Heart right ventricle (tissue), 16 donors: ENCODE results near the gene ESYT3. TPM values are rescaled to one million over a fixed set of nuclear protein-coding genes. Genes with fewer than 3 reads are reported as not detected.

Source experiments
- ATAC-seq, 8 donors: fragments of 200-7000 bp; cut with Tn5 transposase; one replicate each; pipeline ENCODE4 v1.9.1; 2020; ENCODE audit warnings: mild to moderate bottlenecking in 8 of 8, moderate library complexity in 8 of 8, moderate number of reproducible peaks in 1 of 8
- DNase-seq, 2 donors: peaks; one replicate each; pipeline ENCODE4 v3.0.0-alpha.2; 2020
- H3K27ac ChIP-seq, 10 donors: fragments of 200-600 bp; sonication (generic) in 2 of 10; one replicate each; pipeline versions ENCODE4 v1.5.0 to v1.8.0; 2020 to 2022; ENCODE audit warnings: mild to moderate bottlenecking in 3 of 10
- H3K27me3 ChIP-seq, 7 donors: fragments of 200-600 bp; one replicate each; pipeline ENCODE4 v1.8.0; 2021 to 2022; ENCODE audit warnings: mild to moderate bottlenecking in 2 of 7
- H3K36me3 ChIP-seq, 9 donors: fragments of 200-600 bp; sonication (generic) in 1 of 9; one replicate each; pipeline versions ENCODE4 v1.5.0 to v1.8.0; 2020 to 2022; ENCODE audit warnings: mild to moderate bottlenecking in 2 of 9
- H3K4me1 ChIP-seq, 9 donors: fragments of 200-600 bp; sonication (generic) in 1 of 9; one replicate each; pipeline versions ENCODE4 v1.5.0 to v1.8.0; 2020 to 2022; ENCODE audit warnings: mild to moderate bottlenecking in 4 of 9
- H3K4me3 ChIP-seq, 10 donors: fragments of 200-600 bp; sonication (generic) in 2 of 10; one replicate each; pipeline versions ENCODE4 v1.5.0 to v1.8.0; 2020 to 2022; ENCODE audit warnings: mild to moderate bottlenecking in 7 of 10, moderate library complexity in 2 of 10
- H3K9me3 ChIP-seq, 11 donors: fragments of 200-600 bp in 10 of 11; sonication (generic) in 2 of 11; one replicate each; pipeline versions ENCODE4 v1.5.0 to v1.8.0; 2013 to 2022; ENCODE audit warnings: mild to moderate bottlenecking in 2 of 11, control low read depth in 1 of 11, moderate library complexity in 1 of 11
- WGBS, 2 donors: extraction: QIAGEN DNeasy Blood & Tissue Kit; methylation state at CpG; one replicate each; pipeline ENCODE4 v1.1.7; 2013; ENCODE audit warnings: inconsistent platforms in 1 of 2; 5-methylcytosine and 5-hydroxymethylcytosine counted together
- intact Hi-C, 10 donors: fragments of 100-400 bp; cut with DNase I; formaldehyde crosslinking; loops; one replicate each; pipeline versions ENCODE4 v1.11.1 to v1.14.2; 2022
- polyA plus RNA-seq, 2 donors: library from polyadenylated mRNA; stranded (reverse); fragments of 200-250 nt; gene quantifications; one replicate each; pipeline ENCODE4 v1.2.3, GENCODE V29; 2013
- total RNA-seq, 10 donors: library from RNA; stranded (reverse); fragmentation: NEBNext Ultra II Directional in 3 of 10; extraction: Animal tissue kit (Norgen Biotek cat#: 25700) in 3 of 10; gene quantifications; one replicate each; pipeline versions ENCODE4 v1.2.1 to v1.2.4, GENCODE V29; 2021 to 2023
- TF ChIP-seq, protein P1 (sequence below), 9 donors: fragments of 200-600 bp; sonication (generic) in 2 of 9; IDR thresholded peaks; one replicate each; pipeline versions ENCODE4 v1.5.0 to v1.8.0; 2021 to 2022; ENCODE audit warnings: antibody characterized with exemption in 9 of 9, mild to moderate bottlenecking in 5 of 9, moderate library complexity in 1 of 9
- donor health status: Arrhythmogenic right ventricular cardiomyopathy.
- donor health status: ischemic (EF 13 %, LVEDD 7.1; RV severe dilation, severe dysfunction).
- donor health status: healthy with polysubstance abuse.
- donor health status: DM: no; HTN: yes; CAD: no.
- donor health status: DM: no; HTN: no; CAD: no.
- donor health status: ischemic (EF 25% LVEDD 6.9; RV normal size, moderate dysfunction).
- donor health status: ischemic (EF 25% LVEDD 5.7; RV mildly dilated, moderate dysfunction).
- donor health status: healthy.
- donor health status: DM: yes; HTN: yes; CAD: no.
- donor health status: Ischemic cardiomyopathy.
- donor health status: ischemic (EF 35%, LVEDD 5.7; RV mildly dilated, moderate dysfunction).
- donor health status: nonischemic (EF 11% LVEDD 7.7; RV severe dilation, severe dysfunction).
- donor health status: DM: yes; HTN: yes; CAD: no.
- donor health status: PGD.
- donor health status: ischemic (EF 29% LVEDD 5.4; RV normal size, mild dysfunction).
- donor health status: nonischemic (EF 23%, LVEDD 6.1; RV moderate dilation, normal function).

Gene ESYT3
- total and polyA plus RNA-seq, 12 donors: 0.26 to 2.4 (median 1.1) TPM

DNA sequence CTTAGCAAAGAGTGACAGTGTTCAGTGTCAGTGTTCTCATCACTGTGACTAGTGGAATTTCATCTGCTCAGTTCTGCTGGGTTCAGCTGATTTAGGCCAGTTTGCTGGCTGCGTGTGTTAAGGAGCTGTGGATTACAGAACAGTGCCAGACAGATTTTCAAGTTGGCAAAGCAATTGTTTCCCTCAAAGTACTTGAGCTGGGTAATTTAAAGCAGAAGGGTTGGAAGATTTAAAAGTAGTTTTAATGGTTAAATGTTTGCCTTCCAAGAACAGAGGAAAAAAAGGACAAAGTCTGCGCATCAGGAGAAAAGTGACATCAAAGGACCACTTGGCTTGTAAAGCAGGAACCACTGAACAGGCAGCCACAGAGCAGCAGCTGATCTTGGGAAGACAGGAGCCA is 8.7 kb downstream of the ESYT3 start:
- ATAC-seq (no peak), DNase-seq (no peak)
- no peaks in the 10 kb centered on the region for H3K9me3 ChIP-seq
- 59 to 78% methylated on average over 2 of the region's 2 CpGs for WGBS, 2 donors
- no peak overlapping the region for H3K4me3 ChIP-seq
- H3K36me3 ChIP-seq: no peaks in the 10 kb centered on the region
- no peak overlapping the region for H3K27ac ChIP-seq
- no peaks in the 10 kb centered on the region for H3K27me3 ChIP-seq
- peaks cover 0 to 16% (median 0%) of the 10 kb centered on the region in 9 donors for H3K4me1 ChIP-seq
- intact Hi-C loops: no loop called here
- TF ChIP-seq, protein P1, sequence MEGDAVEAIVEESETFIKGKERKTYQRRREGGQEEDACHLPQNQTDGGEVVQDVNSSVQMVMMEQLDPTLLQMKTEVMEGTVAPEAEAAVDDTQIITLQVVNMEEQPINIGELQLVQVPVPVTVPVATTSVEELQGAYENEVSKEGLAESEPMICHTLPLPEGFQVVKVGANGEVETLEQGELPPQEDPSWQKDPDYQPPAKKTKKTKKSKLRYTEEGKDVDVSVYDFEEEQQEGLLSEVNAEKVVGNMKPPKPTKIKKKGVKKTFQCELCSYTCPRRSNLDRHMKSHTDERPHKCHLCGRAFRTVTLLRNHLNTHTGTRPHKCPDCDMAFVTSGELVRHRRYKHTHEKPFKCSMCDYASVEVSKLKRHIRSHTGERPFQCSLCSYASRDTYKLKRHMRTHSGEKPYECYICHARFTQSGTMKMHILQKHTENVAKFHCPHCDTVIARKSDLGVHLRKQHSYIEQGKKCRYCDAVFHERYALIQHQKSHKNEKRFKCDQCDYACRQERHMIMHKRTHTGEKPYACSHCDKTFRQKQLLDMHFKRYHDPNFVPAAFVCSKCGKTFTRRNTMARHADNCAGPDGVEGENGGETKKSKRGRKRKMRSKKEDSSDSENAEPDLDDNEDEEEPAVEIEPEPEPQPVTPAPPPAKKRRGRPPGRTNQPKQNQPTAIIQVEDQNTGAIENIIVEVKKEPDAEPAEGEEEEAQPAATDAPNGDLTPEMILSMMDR (IDR thresholded peaks at IDR 0.05): no peak

DNA sequence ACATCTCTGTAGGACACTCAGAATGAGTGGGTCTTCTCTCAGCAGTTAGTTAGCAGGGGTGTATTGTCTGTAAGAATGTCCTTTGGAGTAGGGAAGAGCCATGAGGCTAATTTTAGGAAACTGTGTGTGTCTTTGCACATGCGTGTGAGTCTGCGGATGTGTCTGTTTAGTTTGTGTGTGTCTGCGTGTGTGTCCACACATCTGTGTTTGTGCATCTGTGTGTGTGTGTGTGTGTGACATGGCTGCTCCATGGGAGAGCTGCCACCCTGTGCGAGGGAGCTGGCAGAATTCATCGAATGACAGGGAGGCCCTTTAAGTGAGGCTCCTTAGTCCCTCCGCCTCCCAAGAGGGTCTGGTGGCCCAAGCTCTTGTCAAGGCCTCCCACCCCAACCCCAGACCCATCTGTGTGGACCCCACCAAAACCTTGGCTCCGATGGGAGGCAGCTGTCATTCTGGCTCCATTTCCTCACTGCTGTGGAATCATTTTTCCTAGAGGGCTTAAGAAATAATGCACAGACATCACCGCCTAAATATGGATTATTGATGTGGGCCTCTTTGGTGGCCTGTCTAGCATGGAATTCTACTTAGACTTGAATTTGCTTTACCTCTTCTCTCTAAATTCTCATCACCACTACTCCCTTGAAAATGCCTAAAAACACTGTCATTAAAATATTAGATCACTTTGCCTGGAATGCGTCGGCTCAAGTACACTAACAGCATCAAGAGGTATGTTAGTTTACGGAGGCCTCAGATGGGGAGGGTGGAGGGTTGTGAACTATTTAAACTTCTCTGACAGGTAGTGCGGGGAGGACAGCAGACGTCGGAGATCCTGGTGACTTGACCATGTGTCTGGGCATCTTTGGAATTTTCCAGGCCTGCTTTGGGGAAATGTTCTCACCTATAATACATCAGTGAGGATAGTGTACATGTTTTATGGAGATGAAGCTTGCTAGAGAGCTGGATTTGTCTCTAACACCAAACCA is 9.4 kb downstream of the ESYT3 start:
- intact Hi-C loops: no loop called here
- TF ChIP-seq, protein P1 (IDR thresholded peaks at IDR 0.05): no peak
- 89 to 94% methylated on average over 14 of the region's 14 CpGs for WGBS, 2 donors
- Histone ChIP-seq H3K4me3 (no peak overlapping the region), H3K9me3 (no peaks in the 10 kb centered on the region), H3K36me3 (no peaks in the 10 kb centered on the region), H3K4me1 (peaks cover 0 to 16% (median 0%) of the 10 kb centered on the region in 9 donors), H3K27me3 (no peaks in the 10 kb centered on the region), H3K27ac (no peak overlapping the region)
- DNase-seq (no peak), ATAC-seq (no peak)

DNA sequence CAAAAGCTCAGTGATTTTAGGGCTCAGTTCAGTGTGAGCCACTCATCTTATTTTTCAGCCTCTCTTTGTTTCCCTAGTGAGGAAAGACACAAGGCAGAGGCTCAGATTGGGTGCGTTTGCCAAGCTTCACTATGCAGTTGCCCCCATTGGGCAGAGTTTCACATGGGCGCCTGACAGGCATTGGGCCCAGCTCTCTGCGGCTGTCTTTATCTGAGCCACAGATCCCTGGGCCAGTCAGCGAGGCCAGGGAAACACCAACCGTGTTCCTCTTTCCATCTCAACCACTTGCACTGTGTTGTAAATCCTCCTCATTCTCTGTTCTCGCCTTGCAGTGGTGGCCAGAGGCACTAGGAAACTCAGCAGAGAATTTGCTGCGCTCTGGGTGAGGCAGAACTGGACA is 10.8 kb downstream of the ESYT3 start:
- Histone ChIP-seq H3K9me3 (no peaks in the 10 kb centered on the region), H3K4me1 (peaks cover 0 to 16% (median 0%) of the 10 kb centered on the region in 9 donors), H3K27me3 (no peaks in the 10 kb centered on the region), H3K4me3 (no peak overlapping the region), H3K27ac (no peak overlapping the region), H3K36me3 (no peaks in the 10 kb centered on the region)
- ATAC-seq (no peak), DNase-seq (no peak)
- TF ChIP-seq, protein P1 (IDR thresholded peaks at IDR 0.05): no peak
- WGBS, 2 donors: 86 to 90% methylated on average over 7 of the region's 7 CpGs
- intact Hi-C loops: no loop called here

DNA sequence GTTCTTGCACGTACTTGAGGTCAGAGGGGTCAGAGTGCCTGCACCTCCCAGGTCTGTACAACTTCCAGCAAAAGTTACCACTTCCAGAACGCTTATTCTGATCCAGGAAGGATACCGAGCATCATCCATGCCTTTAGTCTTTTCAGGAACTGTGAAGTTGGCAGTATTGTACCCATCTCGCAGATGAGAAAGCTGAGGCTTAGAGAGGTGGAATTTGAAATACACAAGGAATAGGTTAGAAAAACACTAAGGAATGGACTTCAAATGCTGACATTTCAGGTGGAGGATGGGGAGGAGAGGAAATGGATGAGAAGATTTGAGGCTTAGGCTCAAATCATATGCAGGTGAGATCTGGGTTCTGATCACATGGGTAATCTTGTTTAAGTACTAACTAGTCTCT is 11.2 kb downstream of the ESYT3 start:
- ATAC-seq: no peak
- intact Hi-C loops: no loop called here
- no peaks in the 10 kb centered on the region for H3K9me3 ChIP-seq
- H3K4me3 ChIP-seq: no peak overlapping the region
- TF ChIP-seq, protein P1 (IDR thresholded peaks at IDR 0.05): no peak
- H3K36me3 ChIP-seq: no peaks in the 10 kb centered on the region
- H3K27ac ChIP-seq: no peak overlapping the region
- WGBS, 2 donors: 90 to 92% methylated on average over 4 of the region's 4 CpGs
- no peaks in the 10 kb centered on the region for H3K27me3 ChIP-seq
- no peak for DNase-seq
- H3K4me1 ChIP-seq: peaks cover 0 to 13% (median 0%) of the 10 kb centered on the region in 9 donors
